ENCODE data around the gene ZMYND11.
"Not testable (repeated sequence)": the region's sequence is repeated elsewhere in the genome, so short reads cannot be mapped to it uniquely, and the experiment has no call there.

The ZMYND11 gene

DNA sequence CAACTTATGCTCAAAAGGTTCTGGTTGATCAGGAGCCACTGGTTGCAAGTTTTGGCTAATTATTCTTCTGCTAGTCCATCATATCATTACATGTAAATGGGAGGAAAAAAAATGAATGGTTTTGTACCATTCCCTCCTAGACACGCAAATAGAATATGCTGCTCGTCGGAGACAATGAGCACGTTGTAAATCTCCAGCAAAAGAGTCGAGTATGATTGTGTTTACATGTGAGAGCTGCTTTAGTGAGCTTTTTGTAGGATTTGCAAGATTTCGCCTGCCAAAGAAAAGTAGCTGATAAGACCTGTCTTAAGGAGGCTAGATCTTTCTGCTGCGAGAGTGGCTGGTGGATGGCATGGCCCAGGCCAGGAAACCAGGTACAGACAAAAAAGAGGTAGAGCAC lies 109.0 kb downstream of the ZMYND11 start:
- DNase-seq (ENCODE audit: low spot score): no peak

DNA sequence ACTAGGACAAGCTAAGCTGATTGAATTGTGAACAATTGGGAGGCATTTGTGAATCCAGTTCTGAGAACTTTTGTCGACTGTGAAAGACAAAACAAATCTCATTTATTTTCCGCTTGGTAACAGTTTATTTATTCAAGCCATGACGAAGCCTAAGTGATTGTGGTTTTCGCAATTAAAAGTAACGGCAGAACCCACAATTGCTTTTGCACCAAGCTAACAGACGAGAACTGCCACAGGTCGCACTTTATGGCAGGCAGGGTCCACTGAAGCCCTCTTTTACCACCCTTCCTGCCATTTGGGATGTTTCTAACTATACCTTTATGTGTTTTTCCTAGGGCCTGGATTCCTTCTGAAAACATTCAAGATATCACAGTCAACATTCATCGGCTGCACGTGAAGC lies 111.2 kb downstream of the ZMYND11 start:
- no peak for DNase-seq (ENCODE audit: low spot score)

DNA sequence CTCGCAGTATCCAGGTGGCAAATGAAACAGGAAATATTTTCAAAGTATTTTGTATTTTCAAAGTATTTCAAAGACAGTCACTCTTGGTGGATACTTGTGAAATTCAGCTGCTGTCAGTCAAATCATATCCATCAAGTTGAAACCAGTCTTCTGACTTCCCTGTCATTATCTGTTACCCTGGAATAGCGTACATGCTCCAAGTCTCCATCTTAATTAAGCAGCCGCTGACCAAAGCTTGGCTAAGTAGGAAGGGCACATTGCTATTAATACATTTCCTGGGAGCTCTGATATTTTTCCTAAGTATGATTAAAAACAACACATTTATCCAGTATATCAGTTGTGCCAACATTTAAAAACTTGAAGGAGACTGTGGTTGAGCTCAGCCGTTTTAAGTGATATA lies 112.2 kb downstream of the ZMYND11 start:
- no peak for DNase-seq (ENCODE audit: low spot score)

DNA sequence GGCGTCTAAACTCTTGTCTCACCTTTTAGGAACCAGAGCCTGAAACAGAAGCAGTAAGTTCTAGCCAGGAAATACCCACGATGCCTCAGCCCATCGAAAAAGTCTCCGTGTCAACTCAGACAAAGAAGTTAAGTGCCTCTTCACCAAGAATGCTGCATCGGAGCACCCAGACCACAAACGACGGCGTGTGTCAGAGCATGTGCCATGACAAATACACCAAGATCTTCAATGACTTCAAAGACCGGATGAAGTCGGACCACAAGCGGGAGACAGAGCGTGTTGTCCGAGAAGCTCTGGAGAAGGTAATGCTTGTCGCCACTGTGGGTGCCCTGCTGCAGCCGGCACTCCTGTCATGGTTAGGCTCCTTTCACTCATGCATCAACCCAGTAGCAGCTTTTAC lies 113.1 kb downstream of the ZMYND11 start:
- no peak for DNase-seq (ENCODE audit: low spot score)

DNA sequence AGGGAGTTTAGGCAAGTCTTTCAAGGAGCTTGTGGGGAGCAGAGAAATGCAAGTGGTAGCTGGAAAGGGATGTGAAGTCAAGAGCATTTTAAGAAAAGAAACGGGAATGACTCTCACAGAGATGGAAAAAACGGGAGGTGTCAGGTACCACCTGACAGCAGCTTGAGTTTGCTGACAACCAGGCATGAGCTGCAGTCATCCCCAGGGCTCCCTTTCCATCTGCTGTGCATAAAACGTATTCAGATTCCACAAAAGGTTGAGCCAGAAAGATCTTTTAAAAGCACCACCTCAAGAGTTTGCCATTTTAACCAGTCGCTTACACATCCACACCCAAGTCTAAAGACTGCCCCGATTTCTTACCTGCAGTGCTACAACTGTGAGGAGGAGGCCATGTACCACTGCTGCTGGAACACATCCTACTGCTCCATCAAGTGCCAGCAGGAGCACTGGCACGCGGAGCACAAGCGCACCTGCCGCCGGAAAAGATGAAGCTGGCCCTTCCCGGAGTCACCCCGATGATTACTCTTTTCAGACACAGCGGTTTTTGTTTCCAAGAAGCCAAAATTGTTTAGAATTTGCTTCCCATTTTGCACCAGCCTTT lies 116.8 kb downstream of the ZMYND11 start:
- DNase-seq (ENCODE audit: low spot score): no peak

DNA sequence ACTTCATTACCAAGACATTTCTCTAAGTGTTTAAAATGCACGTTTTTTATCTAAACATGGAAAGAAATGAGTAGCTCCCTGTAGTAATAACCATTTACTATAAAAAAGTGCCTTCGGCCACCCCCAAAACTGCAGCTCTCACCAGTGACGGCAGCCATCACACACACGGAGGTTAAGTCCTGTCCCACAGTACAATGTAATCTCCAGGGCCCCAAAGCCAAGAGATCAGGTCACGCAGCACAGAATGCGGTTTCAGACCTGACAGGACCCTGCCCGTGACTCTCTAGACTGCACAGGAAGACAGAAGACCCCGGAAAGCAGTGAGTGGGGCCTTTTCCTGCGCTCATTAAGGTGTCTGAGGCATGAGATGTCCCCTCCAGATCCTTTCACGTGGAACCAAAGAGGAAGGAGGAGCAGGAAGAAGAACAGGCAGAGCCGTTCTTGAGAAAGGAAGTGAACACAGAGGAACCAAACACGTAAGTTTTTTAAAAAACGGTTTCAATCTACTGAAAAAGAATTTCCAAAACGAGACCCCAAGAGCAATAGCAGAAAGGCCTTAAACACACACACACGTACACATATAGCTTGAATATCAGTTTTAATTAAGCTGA lies 125.7 kb downstream of the ZMYND11 start:
- DNase-seq (ENCODE audit: low spot score): no peak

DNA sequence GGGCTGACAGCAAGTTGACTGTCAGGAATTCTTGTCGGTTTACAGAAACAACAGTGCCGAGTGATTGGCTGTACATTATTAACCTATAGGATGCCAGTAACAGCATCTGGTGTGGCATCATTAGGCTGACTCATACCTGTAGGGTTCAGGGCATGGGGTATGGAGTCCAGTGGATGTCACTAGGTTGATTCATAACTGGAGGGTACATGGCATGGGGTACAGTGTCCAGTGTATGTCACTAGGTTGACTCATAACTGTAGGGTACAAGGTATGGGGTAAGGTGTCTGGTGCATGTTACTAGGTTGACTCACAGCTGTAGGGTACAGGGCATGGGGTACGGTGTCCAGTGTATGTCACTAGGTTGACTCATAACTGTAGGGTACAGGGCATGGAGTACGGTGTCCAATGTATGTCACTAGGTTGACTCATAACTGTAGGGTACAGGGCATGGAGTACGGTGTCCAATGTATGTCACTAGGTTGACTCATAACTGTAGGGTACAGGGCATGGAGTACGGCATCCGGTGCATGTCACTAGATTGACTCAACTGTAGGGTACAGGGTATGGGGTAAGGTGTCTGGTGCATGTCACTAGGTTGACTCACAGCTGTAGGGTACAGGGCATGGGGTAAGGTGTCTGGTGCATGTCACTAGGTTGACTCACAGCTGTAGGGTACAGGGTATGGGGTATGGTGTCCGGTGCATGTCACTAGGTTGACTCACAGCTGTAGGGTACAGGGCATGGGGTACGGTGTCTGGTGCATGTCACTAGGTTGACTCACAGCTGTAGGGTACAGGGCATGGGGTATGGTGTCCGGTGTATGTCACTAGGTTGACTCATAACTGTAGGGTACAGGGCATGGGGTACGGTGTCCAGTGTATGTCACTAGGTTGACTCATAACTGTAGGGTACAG lies 129.2 kb downstream of the ZMYND11 start:
- DNase-seq (ENCODE audit: low spot score): peak; percentile 11

DNA sequence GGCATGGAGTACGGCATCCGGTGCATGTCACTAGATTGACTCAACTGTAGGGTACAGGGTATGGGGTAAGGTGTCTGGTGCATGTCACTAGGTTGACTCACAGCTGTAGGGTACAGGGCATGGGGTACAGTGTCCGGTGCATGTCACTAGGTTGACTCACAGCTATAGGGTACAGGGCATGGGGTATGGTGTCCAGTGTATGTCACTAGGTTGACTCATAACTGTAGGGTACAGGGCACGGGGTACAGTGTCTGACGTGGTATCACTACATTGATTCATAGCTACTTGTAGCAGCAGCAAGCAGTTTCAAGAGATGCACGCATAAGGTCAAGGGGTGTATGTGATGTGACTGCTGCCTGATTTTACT lies 129.8 kb downstream of the ZMYND11 start:
- not testable (repeated sequence) for DNase-seq (ENCODE audit: low spot score)

DNA sequence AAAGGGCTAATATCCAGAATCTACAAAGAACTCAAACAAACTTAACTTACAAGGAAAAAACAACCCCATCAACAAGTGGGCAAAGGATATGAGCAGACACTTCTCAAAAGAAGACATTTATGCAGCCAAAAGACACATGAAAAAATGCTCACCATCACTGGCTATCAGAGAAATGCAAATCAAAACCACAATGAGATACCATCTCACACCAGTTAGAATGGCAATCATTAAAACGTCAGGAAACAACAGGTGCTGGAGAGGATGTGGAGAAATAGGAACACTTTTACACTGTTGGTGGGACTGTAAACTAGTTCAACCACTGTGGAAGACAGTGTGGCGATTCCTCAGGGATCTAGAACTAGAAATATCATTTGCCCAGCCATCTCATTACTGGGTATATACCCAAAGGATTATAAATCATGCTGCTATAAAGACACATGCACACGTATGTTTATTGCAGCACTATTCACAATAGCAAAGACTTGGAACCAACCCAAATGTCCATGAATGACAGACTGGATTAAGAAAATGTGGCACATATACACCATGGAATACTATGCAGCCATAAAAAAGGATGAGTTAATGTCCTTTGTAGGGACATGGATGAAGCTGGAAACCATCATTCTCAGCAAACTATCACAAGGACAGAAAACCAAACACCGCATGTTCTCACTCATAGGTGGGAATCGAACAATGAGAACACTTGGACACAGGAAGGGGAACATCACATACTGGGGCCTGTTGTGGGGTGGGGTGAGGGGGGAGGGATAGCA lies 130.7 kb downstream of the ZMYND11 start:
- not testable (repeated sequence) for DNase-seq (ENCODE audit: low spot score)

DNA sequence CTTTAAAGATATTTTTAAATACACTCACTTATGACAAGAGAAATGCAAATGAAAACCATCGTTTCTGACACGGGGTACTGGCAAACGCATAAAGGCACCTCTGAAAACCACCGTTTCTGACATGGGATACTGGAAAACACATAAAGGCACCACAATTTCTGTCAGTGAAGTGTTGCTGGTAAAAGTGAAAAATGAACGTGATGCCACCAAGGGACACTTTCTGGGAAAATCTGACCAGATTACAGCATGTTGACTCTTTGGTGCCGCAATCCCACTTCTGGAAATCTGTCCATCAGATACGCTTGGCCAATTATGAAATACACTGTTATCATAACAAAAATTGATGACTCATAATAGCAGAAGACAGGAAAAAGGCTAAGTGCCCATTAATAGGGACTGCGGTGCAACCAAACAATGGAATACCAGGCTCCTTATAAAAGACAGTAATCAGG lies 131.7 kb downstream of the ZMYND11 start:
- no peak for DNase-seq (ENCODE audit: low spot score)

DNA sequence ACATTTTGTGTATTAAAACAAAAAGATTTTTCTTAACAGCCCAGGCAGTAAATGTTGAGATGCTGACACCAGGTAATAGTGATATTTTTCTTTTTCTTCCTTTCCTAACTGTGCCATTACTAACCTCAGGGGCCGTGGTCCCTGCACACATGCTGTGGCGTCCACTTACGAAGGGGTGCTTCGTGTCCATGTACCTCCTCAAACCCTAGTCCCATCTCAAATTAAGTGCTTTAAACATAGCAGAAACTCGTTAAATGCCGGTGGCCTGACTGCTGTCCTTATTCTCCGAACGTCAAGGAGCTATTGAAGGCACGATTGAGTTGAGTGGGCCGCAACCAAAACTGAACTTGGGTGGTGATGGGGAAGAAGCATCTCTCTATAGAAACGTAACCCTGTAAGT lies 132.4 kb downstream of the ZMYND11 start:
- no peak for DNase-seq (ENCODE audit: low spot score)

DNA sequence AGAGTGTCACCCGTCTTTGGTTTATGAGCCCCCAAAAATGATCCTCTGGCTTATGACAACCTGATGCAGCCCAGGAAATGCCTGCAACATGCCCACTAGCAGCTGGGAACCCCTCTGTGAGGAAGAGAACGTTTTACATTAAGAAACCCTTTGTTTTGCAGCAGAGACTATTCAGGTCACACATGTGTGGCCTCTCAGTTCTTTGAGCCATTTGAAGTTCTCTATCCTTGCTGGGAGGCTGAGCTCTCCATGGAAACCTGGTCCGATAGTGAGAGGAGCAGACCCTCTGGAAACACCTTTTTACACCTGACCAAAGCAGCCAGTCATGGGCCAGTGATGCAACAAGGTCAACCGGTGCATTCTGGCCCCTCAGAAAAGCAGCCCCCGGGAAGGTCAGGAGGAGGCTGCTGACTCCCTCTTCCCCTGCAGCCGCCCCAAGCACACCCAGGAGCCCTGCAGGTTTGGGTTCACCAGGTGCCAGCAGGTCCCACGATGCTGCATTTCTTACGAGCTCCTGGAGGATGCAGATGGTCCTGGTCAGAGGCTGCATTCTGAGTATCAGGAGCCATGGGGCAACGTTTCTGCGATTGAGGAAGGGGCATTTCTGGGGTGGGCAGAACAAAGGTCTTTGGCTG lies 134.3 kb downstream of the ZMYND11 start:
- no peak for DNase-seq (ENCODE audit: low spot score)

DNA sequence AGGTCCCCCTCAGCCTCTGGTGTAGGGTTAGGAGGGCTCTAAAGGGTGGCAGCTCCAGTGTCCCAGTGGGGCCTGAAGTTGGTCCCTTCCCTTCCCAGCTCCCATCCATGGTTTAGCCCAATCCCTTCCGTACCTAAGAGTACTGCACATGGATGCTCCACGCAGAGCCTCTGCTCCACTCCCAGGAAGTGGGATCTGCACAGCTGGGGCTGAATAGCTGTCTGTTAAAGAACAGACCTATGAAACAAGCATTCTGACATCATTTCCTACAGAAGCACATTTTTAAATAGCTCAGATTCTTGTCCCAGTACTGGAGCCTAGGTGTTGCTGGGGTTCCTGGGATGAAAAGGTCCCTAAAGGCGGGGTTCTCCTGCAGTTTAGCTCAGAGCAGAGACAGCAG lies 135.9 kb downstream of the ZMYND11 start:
- DNase-seq (ENCODE audit: low spot score): no peak

DNA sequence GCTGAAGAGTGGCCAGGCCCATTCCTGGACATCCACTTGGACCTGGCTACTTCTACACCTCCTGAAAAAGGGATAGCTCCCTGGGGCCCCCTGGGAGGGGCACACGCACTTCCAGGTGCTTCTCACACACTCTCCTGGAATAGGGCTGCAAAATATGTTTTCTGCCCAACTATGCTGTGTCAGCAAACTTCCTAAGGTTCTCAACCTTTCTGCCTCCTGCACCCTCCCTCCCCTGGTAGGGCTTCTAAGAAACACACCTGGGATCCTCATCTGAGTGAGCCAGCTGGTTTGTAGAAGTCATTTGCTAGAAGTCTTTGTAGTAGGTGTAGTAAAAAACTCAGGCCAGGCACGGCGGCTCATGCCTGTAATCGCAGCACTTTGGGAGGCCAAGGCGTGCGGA lies 136.5 kb downstream of the ZMYND11 start:
- DNase-seq (ENCODE audit: low spot score): no peak

DNA sequence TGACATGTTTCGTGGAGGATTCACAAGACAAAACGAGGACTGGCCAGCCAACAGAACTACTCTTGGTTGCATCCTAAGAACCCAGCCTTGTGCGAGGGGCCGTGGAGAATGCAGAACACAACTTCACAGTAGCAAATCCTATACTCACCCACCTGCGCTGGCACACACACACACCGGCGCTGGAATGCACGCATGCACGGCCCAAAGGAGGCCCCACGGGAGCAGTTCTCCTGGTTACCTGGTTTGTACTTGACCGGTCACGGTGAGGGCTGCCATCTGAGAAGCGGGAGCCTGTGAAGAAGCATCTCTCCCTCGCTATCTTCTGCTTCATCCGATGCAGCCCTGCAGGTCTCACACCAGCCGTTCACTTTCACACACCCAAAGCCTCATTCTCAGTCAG lies 137.8 kb downstream of the ZMYND11 start:
- DNase-seq (ENCODE audit: low spot score): no peak

DNA sequence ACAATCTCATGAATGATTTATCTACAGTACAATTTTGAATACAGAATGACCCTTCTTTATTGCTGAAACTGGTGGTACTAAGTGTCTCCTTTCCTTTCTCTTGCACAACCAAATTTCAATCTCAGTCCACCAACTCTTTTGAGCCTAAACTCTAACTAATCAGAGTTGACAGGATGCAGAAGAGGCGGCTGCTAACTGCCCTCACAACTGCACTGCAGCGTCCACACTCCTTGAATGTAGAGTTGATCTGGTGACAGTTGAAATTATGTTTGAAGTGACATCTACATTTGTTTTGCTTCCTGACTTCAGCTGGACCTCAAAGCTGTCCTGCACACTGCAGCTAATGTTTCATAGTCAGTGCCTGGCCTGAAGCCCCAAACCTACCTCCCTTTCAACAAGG lies 139.6 kb downstream of the ZMYND11 start:
- DNase-seq (ENCODE audit: low spot score): no peak

DNA sequence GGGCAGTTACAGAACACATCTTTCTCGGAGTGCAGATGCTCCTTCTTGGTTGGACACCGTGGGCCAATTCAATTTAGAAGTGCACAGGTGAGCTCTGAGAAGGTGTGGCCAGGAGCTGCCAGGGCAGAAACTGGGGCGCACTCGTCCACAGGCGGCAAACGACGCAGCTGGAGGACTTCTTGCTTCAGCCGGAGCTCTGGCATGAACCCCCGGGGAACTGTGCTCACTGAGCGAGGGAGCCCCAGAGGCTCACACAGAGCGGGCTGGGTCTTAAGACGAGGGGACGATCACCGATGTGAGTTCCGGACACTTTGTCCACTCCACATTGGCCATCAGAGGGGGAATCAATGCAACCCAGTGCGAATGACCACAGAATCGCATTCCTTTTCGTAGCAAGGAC lies 140.4 kb downstream of the ZMYND11 start:
- no peak for DNase-seq (ENCODE audit: low spot score)

DNA sequence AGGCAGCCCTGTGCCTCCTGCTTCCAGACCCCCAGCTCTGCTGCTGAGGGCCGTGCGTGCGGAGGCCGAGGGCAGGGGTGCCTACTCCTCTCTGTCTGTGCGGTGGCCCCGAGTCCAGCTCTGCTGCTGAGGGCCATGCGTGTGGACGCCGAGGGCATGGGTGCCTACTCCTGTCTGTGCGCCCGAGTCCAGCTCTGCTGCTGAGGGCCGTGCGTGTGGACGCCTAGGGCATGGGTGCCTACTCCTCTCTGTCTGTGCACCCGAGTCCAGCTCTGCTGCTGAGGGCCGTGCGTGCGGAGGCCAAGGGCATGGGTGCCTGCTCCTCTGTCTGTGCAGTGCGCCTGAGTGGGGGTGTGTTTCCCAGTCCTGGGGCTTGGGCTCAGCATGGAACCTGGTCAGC lies 142.7 kb downstream of the ZMYND11 start:
- DNase-seq (ENCODE audit: low spot score): no peak

DNA sequence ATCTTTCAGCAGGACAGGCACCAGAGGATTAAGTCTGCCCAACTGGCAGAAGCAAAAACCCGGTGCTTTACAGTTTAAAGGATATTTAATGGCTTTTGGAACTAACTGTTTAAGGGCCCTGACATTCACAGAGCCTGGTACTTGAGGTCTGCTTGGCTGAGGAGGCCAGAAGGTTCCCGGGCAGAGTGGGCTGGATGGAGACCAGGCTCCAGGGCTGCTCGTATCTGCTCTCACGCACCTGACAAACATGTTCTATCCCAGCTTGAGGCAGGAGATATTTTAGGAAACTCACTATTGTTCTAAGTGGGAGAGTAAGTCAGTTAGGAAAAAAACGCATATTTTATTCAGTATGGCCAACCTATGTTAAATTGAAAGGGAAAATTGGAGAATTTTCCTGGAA lies 143.5 kb downstream of the ZMYND11 start:
- DNase-seq (ENCODE audit: low spot score): no peak

DNA sequence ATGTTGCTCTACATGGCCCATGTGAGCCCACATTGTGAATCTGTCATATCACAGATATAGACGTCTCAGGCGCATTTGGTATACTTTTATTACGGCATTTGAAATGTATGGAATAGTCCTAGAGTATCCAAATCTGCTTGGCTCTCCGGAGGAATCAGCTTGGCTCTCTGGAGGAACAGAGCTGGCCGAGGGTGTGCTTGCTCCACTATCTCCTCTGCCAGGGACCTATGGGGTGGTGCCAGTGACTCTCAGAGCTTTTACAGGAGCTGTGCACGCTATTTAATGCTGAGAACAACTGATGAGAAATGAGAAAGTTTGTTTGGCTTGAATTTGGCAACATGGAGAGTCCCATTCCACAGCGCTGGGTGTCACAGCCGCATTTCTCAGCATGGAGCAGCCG lies 144.0 kb downstream of the ZMYND11 start:
- no peak for DNase-seq (ENCODE audit: low spot score)

DNA sequence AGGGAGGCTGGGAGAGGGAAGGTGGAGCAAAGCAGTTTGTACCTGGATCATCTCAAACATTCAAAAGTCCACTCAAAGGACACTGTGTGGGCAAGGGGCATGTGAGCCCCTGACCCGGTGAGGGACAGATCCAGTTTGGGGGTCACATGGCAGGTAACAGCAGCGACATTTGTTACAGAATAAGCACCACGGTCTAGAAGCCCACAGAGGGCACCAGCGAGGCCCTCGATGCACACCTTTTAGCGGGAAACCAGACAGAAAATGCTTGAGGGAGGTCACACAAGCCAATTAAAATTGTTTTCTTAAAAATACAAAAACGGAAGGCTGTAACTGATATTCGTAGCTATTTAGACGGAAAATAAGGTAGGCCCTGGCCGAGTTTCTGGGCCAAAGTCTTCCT lies 144.4 kb downstream of the ZMYND11 start:
- no peak for DNase-seq (ENCODE audit: low spot score)
